MG63 (cell line): ENCODE measurements around the gene DRC7. TPM values are rescaled to one million over a fixed set of nuclear protein-coding genes. Genes with fewer than 3 reads are reported as not detected.

Experiments
- DNase-seq: peaks from one replicate; pipeline ENCODE4 v3.0.0-alpha.2; 2020
- H3K27me3 ChIP-seq: fragments of 250-450 bp; sonication (Bioruptor Pico); 2 replicates; pipeline ENCODE4 v1.5.1; 2020; ENCODE audit warnings: mild to moderate bottlenecking, moderate library complexity
- H3K36me3 ChIP-seq: fragments of 250-450 bp; sonication (Bioruptor Pico); 2 replicates; pipeline ENCODE4 v1.5.1; 2020; ENCODE audit warnings: mild to moderate bottlenecking, moderate library complexity
- H3K4me3 ChIP-seq: fragments of 250-450 bp; sonication (Bioruptor Pico); 2 replicates; pipeline ENCODE4 v1.5.1; 2020; ENCODE audit warnings: mild to moderate bottlenecking, moderate library complexity
- H3K9me3 ChIP-seq: fragments of 250-450 bp; sonication (Bioruptor Pico); 2 replicates; pipeline ENCODE4 v1.5.1; 2020; ENCODE audit warnings: mild to moderate bottlenecking, moderate library complexity
- total RNA-seq: library from RNA; depleted of rRNA; stranded (reverse); fragments of >200 nt; shearing (Covaris generic); gene quantifications from 2 replicates; pipeline ENCODE4 v1.2.3, GENCODE V29; 2014; ENCODE audit warnings: low replicate concordance

The DRC7 gene
- total RNA-seq, 1 experiment from 2014 or later = not detected

DNA sequence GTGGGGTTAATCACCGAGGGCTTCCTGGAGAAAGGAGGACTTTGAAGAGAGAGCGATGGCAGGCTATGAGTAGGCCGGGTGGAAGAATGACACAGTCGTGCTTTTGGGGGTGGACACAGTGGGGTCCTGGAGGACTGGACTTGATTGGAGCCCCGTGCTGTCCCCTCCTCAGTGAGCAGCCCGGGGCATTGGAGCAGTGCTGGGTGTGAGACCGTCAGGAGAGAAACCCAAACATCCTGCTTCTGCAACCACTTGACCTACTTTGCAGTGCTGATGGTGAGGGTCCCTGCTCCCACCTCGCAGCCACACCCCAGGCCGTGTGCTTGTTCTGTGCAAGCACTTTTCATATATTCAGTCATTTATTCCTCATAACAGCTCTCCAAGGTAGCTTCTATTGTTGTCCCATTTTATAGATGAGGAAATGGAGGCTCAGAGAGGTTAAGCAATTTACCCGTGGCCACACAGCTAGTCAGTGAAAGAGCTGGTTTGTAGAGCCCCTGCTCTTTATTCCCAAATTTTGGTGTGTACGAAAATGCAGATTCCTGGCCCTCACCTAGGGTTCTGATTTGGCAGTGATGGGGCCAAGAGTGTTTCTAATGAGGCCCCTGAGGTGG lies 38.2 kb upstream of the DRC7 start:
- Histone ChIP-seq H3K9me3 (no peaks in the 10 kb centered on the region), H3K4me3 (no peak overlapping the region), H3K27me3 (no peaks in the 10 kb centered on the region), H3K36me3 (no peaks in the 10 kb centered on the region)
- DNase-seq = no peak

DNA sequence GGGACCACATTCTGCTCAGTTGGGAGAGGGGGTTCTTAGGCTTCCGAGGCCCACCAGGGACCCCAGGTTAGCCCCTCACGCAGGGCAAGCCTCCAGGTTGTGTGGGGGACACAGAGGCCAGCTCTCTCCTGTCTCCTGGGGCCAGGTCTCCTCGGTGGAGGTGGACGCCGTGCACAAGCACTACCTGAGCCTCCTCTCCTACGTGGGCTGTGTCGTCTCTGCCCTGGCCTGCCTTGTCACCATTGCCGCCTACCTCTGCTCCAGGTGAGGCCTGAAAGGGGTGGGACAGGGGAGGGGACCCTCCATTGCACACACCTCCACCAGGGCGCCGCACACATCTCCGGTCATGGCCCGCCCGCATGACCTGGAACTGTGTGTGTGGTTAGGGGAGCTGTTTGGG lies 37.4 kb upstream of the DRC7 start:
- Histone ChIP-seq H3K4me3 (no peak overlapping the region), H3K36me3 (no peaks in the 10 kb centered on the region), H3K9me3 (no peaks in the 10 kb centered on the region), H3K27me3 (no peaks in the 10 kb centered on the region)
- DNase-seq = no peak

DNA sequence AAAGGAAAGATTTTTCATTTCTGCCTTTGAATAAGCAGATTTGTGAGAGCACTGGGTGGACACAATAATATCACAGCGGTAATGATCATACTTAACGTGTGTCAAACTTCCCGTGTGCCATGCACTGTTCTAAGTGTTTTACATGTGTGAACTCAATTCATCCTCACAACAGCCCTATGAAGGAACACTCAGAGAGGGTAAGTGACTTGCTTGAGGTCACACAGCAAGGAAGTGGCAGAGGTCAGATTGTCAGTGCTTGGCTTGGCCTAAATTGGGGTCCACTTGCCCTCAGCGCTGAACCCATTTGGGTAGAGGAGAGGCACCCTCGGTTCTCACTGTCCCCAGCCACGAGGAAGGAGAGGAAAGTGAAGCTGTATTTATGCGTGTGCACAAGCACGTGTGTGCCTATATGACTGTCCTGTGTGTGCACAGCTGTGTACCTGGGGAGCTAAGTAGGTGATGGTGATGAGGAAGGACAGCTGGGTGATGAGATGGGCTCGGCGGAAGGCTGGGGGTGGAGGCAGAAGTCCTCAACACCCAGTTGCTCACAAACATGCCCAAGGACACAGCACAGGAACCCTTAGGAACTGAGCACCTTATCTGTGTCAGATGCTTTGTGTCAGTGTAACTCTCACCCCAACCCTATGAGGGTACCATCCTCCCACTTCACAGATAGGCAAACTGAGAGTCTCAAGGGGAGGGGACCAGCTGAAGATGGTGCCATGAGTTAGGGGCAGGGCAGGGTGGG lies 36.3 kb upstream of the DRC7 start:
- no peak overlapping the region for H3K4me3 ChIP-seq
- no peaks in the 10 kb centered on the region for H3K36me3 ChIP-seq
- H3K9me3 ChIP-seq = no peaks in the 10 kb centered on the region
- H3K27me3 ChIP-seq = no peaks in the 10 kb centered on the region
- DNase-seq = no peak

DNA sequence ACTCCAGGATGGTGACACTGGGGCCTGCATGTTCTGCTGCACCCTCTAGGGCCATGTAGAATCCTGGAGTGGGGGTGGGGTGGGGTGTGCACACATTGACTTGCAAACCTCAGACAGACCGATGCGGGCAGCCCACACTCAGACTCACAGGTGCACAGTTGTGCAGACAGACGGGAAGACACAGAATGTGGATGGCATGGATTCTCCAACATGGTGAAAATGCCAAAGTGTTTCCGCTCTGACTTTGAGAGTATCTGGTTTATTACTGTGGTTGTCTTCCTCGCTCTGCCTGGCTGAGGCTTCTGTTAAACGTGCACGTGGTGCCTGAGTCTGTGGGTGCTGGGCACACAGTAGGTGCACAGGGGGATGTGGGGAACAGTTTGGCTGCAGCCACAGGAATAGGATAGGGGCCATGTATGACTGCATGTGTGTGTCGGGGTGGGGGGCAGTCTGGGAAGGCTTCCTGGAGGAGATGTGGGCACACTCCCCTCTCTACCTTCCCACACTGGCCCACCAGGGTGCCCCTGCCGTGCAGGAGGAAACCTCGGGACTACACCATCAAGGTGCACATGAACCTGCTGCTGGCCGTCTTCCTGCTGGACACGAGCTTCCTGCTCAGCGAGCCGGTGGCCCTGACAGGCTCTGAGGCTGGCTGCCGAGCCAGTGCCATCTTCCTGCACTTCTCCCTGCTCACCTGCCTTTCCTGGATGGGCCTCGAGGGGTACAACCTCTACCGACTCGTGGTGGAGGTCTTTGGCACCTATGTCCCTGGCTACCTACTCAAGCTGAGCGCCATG lies 35.5 kb upstream of the DRC7 start:
- no peak for DNase-seq
- Histone ChIP-seq H3K27me3 (no peaks in the 10 kb centered on the region), H3K36me3 (no peaks in the 10 kb centered on the region), H3K9me3 (no peaks in the 10 kb centered on the region), H3K4me3 (no peak overlapping the region)

DNA sequence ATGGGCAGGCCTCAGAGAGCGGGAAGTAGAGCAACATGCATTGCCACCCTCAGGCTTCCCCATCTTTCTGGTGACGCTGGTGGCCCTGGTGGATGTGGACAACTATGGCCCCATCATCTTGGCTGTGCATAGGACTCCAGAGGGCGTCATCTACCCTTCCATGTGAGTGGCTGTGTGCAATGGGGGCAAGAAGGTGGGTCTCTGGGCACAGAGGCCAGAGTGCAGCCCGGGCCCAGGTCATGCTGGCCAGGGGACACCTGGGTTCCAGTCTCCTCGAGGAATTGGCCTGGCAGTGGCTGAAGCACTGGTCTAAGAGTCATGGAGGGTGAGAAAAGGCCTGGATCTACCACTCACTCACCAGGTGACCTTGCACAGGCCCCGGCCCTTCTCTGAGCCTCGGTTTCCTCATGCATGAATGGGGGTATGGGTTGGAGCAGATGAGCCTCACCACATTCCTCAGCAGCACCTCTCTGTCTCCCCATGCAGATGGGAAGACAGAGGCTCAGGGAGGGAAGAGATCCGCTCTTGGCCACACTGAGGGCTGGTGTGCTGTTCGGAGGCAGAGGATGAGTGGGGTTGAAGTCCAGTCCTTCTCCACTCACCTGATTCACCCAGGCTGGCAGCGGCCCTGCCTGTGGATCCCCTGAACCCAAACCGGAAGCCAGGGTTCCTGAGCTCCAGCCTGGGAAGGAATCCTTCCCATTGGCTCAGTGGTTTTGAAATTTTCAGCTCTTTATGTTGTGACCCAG lies 33.7 kb upstream of the DRC7 start:
- H3K9me3 ChIP-seq = no peaks in the 10 kb centered on the region
- DNase-seq = no peak
- no peak overlapping the region for H3K4me3 ChIP-seq
- H3K36me3 ChIP-seq = no peaks in the 10 kb centered on the region
- H3K27me3 ChIP-seq = no peaks in the 10 kb centered on the region

DNA sequence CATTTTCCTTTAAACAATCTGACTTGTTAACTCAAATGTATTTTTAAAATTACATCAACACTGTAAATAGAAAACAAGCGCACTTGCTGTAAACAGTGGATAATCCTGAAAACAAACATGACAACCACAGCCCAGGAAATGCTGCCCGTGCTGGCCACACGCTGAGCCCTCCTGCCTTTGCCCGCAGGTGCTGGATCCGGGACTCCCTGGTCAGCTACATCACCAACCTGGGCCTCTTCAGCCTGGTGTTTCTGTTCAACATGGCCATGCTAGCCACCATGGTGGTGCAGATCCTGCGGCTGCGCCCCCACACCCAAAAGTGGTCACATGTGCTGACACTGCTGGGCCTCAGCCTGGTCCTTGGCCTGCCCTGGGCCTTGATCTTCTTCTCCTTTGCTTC lies 33.1 kb upstream of the DRC7 start:
- Histone ChIP-seq H3K36me3 (no peaks in the 10 kb centered on the region), H3K27me3 (no peaks in the 10 kb centered on the region), H3K4me3 (no peak overlapping the region), H3K9me3 (no peaks in the 10 kb centered on the region)
- DNase-seq = no peak

DNA sequence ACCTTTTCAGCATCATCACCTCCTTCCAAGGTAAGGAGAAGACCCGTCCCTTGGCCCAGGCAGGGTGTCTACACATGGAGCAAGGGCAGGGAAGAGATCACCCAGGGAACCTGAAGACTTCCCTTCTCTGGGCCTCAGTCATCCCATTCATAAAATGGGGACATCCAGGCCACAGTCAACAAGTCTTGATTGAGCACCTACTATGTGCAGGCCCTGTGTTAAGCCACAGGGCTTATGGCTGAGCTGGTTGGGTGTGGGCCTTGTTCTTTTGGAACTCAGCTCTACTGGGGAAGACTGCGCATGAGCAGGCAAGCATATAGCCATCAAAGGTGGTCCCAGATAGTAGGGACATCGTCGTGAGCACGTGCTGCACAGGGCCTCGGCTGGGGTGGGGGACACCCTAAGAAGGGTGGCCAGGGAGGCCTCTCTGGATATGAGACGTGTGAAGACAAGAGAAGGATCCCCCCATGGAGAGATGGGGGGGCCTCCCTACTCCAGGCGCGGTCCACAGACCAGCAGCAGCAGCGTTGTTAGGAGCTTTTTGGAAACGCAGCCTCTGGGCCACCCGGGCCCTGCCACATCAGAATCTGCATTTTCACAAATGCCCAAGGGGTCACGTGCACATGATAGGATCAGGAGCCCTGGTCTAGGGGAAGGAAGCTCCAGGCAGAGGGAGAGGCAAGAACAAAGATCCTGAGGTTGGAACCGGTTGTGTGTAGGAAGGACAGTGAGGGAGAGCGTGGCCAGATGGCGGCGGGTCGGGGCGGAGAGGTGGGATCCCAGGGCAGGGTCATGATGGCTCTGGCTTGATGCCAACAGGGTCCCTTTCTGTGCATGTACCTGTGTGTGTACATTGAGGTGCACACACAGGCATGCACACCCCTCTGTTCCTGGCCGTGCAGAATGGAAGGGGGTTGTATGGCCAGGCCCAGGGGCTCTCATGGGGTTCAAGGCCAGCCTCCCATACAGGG lies 32.4 kb upstream of the DRC7 start:
- H3K36me3 ChIP-seq = no peaks in the 10 kb centered on the region
- H3K4me3 ChIP-seq = no peak overlapping the region
- H3K9me3 ChIP-seq = no peaks in the 10 kb centered on the region
- no peaks in the 10 kb centered on the region for H3K27me3 ChIP-seq
- DNase-seq = no peak

DNA sequence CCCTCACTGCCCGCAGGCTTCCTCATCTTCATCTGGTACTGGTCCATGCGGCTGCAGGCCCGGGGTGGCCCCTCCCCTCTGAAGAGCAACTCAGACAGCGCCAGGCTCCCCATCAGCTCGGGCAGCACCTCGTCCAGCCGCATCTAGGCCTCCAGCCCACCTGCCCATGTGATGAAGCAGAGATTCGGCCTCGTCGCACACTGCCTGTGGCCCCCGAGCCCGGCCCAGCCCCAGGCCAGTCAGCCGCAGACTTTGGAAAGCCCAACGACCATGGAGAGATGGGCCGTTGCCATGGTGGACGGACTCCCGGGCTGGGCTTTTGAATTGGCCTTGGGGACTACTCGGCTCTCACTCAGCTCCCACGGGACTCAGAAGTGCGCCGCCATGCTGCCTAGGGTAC lies 31.2 kb upstream of the DRC7 start:
- Histone ChIP-seq H3K9me3 (no peaks in the 10 kb centered on the region), H3K4me3 (no peak overlapping the region), H3K27me3 (no peaks in the 10 kb centered on the region), H3K36me3 (no peaks in the 10 kb centered on the region)
- DNase-seq = no peak

DNA sequence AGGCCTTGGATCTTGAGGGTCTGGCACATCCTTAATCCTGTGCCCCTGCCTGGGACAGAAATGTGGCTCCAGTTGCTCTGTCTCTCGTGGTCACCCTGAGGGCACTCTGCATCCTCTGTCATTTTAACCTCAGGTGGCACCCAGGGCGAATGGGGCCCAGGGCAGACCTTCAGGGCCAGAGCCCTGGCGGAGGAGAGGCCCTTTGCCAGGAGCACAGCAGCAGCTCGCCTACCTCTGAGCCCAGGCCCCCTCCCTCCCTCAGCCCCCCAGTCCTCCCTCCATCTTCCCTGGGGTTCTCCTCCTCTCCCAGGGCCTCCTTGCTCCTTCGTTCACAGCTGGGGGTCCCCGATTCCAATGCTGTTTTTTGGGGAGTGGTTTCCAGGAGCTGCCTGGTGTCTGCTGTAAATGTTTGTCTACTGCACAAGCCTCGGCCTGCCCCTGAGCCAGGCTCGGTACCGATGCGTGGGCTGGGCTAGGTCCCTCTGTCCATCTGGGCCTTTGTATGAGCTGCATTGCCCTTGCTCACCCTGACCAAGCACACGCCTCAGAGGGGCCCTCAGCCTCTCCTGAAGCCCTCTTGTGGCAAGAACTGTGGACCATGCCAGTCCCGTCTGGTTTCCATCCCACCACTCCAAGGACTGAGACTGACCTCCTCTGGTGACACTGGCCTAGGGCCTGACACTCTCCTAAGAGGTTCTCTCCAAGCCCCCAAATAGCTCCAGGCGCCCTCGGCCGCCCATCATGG lies 30.5 kb upstream of the DRC7 start:
- no peaks in the 10 kb centered on the region for H3K36me3 ChIP-seq
- H3K4me3 ChIP-seq = no peak overlapping the region
- no peaks in the 10 kb centered on the region for H3K27me3 ChIP-seq
- no peaks in the 10 kb centered on the region for H3K9me3 ChIP-seq
- no peak for DNase-seq

DNA sequence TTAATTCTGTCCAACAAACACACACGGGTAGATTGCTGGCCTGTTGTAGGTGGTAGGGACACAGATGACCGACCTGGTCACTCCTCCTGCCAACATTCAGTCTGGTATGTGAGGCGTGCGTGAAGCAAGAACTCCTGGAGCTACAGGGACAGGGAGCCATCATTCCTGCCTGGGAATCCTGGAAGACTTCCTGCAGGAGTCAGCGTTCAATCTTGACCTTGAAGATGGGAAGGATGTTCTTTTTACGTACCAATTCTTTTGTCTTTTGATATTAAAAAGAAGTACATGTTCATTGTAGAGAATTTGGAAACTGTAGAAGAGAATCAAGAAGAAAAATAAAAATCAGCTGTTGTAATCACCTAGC lies 30.0 kb upstream of the DRC7 start:
- no peaks in the 10 kb centered on the region for H3K27me3 ChIP-seq
- DNase-seq = no peak
- H3K9me3 ChIP-seq = no peaks in the 10 kb centered on the region
- no peaks in the 10 kb centered on the region for H3K36me3 ChIP-seq
- H3K4me3 ChIP-seq = no peak overlapping the region

DNA sequence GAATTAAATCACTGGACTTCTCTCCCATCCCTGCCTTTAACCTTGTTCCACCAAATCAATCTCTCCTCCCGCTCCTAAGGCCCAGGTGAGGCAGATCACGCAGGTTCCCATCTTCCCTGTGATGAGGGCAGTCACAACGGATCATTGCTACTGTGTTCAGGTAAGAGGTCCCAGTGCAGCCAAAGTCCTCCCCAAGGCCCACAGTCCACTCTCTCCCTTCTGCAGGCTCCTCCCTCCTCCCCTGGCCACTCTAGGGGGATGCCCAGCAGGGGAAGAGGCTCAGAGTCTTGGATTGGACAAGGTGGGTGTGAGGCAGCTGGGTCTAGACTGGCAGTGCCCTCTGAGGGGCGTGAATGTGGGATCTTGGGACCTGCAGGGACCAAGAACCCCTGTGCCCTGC lies 29.1 kb upstream of the DRC7 start:
- H3K27me3 ChIP-seq = no peaks in the 10 kb centered on the region
- no peak for DNase-seq
- H3K4me3 ChIP-seq = no peak overlapping the region
- H3K36me3 ChIP-seq = no peaks in the 10 kb centered on the region
- H3K9me3 ChIP-seq = no peaks in the 10 kb centered on the region

DNA sequence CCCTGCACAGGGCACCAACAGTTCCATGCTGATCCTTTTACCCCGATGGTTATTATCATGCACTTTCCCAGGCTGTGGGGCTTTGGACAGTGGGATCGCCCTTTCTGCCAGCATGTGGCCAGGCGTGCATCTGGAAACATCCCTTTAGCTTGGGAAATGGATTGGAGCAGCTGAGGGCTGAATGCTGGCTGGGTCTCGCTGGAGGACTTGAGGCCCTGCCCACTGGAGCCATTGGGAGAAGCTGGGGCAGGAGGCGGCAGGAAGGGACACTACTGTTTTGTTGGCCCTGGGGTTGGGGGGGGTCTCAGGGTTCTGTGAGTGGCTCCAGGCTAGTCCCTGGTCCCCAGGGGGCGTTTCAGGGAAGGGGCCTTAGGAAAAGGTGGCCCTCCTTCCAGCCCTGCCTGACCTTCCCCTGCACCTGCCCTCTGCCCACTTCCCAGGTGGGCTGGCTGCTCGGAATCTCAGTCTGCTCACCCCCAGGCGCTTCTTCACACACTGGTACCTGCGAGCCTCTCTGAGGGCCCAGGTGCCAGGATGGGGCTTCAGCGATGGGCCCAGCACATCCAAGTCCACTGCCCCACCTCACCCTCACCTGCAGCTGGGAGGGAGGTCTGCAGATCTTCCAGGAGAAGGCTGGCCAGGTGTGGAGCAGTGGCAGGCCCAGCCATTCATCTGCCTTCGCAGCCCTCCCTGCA lies 28.1 kb upstream of the DRC7 start:
- H3K36me3 ChIP-seq = no peaks in the 10 kb centered on the region
- H3K27me3 ChIP-seq = peaks cover 2% of the 10 kb centered on the region; the same call in 1 of the 2 replicates
- no peak overlapping the region for H3K4me3 ChIP-seq
- no peaks in the 10 kb centered on the region for H3K9me3 ChIP-seq
- DNase-seq = no peak

DNA sequence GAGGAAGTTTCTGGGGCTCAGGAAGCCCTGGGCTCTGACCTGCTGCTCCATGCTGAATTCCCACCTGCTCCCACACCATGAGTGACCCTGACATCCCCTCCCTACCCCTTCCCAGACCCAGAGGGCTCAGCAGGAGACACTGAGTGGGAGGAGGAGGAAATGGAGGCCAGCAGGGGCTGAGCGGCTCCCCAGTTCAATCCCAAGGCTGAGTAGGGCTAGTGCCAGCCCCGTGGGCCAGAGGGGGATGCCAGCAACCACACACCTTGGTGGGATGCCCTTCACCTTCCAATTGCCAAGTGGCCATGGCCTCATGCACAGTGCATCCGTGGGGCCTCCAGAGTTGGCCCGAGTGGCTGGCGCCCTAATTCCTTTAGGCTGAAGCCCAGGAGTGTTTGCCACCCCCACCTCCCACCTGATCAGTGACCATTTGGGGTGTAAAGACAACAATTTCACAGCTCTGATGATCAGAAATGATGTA lies 27.5 kb upstream of the DRC7 start:
- no peak for DNase-seq
- Histone ChIP-seq H3K27me3 (peaks cover 4% of the 10 kb centered on the region), H3K9me3 (no peaks in the 10 kb centered on the region), H3K4me3 (no peak overlapping the region), H3K36me3 (no peaks in the 10 kb centered on the region)

DNA sequence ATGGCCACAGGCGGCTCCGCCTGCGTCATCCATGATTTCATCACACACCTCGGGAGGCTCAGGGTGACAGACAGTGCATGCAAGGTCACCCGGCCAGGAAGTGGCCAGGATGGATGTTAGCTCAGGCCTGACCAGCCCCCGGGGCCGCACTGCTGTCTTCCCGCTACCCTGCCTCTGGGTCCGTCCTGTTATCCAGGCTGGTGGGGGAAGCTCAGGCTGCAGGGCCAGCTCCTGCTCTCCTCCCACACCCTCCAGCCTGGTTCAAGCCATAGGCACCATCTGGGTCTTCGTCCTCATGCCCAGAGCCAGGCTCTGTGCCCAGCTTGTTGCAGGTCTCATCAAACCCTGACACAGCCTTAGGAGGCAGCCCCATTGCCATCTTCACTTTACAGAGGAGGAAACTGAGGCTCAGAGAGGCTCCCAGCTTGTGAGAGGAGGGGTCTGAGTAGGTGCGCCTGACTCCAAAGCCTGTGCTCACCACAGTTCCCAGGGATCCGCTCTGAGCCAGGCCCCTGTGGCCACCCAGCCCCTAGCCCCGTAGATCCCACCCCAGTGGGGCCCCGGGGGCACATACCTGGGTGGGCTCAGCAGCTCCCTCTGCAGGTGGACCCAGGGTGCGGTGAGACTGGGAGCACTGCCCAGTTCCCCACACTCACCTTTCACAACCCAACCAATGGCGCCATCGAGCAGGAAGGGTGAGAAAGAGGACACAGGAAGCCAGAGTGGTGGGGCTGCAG lies 26.9 kb upstream of the DRC7 start:
- Histone ChIP-seq H3K9me3 (no peaks in the 10 kb centered on the region), H3K4me3 (no peak overlapping the region), H3K36me3 (no peaks in the 10 kb centered on the region), H3K27me3 (peaks cover 9% of the 10 kb centered on the region)
- DNase-seq = no peak
